Keratinocyte (primary cell): ENCODE measurements around the gene DENND6A.

Source experiments
- CTCF ChIP-seq, 3 experiments: IDR thresholded peaks in 1 of 3; conservative IDR thresholded peaks in 1 of 3; optimal IDR thresholded peaks in 1 of 3; 2 replicates in 2 of 3; 3 replicates in 1 of 3; pipeline versions ENCODE3 to v1.5.1; 2011; ENCODE audit warnings: low read length in 3 of 3, mild to moderate bottlenecking in 3 of 3, moderate library complexity in 2 of 3, control low read depth in 1 of 3, inconsistent platforms in 1 of 3; ENCODE audit not compliant: insufficient read depth in 2 of 3; ENCODE audit errors: extremely low read depth in 1 of 3
- EZH2 ChIP-seq: IDR thresholded peaks from one replicate; pipeline ENCODE4 v1.6.1; 2012; ENCODE audit warnings: inconsistent platforms, mild to moderate bottlenecking, low read length, moderate library complexity

GRCh38 chr3:57709031-57709430 lies 16.2 kb upstream of the DENND6A start:
- TF ChIP-seq CTCF (optimal IDR thresholded peaks at IDR 0.05 in 1 of 3, IDR thresholded peaks at IDR 0.05 in 1 of 3, conservative IDR thresholded peaks at IDR 0.05 in 1 of 3; ENCODE audit: extremely low read depth in 1 of 3, insufficient read depth in 2 of 3, low read length in 3 of 3) (no peak), EZH2 (no peak)
